ENCODE data around the gene CDKN2B-AS1.

DNA sequence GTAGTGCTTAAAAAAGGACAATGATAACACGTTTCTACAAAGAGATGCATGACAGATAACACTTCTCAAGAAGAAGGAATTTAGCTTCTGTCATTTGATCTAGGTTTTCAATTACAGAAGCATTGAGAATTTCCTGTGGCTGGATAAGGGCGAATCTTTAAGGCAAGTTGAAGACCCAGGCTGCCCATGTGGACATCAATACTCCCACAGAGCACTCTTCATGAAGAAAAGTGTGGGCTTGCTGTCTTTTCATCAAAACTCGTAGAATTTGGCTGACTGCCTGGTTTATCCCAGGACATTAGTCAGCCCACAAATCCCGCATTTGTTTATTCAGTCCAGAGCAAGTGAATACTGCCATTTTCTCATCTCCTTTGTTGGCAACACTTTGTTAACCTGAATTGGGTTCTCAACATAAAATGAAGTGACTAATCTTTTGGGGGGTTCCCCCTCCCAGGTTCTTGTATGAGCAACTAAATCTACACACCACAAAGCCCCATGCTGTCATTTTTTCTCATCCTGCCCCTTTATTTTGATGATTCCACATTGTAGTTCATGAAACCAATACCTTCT lies 57.9 kb downstream of the CDKN2B-AS1 start:
- TF ChIP-seq, protein P1, sequence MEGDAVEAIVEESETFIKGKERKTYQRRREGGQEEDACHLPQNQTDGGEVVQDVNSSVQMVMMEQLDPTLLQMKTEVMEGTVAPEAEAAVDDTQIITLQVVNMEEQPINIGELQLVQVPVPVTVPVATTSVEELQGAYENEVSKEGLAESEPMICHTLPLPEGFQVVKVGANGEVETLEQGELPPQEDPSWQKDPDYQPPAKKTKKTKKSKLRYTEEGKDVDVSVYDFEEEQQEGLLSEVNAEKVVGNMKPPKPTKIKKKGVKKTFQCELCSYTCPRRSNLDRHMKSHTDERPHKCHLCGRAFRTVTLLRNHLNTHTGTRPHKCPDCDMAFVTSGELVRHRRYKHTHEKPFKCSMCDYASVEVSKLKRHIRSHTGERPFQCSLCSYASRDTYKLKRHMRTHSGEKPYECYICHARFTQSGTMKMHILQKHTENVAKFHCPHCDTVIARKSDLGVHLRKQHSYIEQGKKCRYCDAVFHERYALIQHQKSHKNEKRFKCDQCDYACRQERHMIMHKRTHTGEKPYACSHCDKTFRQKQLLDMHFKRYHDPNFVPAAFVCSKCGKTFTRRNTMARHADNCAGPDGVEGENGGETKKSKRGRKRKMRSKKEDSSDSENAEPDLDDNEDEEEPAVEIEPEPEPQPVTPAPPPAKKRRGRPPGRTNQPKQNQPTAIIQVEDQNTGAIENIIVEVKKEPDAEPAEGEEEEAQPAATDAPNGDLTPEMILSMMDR (IDR thresholded peaks at IDR 0.05), result no peak
- TF ChIP-seq POLR2A (IDR thresholded peaks at IDR 0.05), result no peak
